Hindlimb muscle (tissue), 1 donor: ENCODE results near the gene CORO7. TPM values are rescaled to one million over a fixed set of nuclear protein-coding genes. Genes with fewer than 3 reads are reported as not detected.

Experiments used
- DNase-seq: peaks from one replicate; pipeline ENCODE4 v3.0.0-alpha.2; 2013
- polyA plus RNA-seq: library from polyadenylated mRNA; unstranded; fragments of 120-200 nt; gene quantifications from one replicate; pipeline ENCODE4 v1.2.1, GENCODE V29; 2013; ENCODE audit not compliant: insufficient read length

The CORO7 gene
- polyA plus RNA-seq, 1 donor: 26.1 TPM

GRCh38 chr16:4320571-4321137 lies 95.7 kb downstream of the CORO7 start:
- DNase-seq: no peak

- DNase-seq: no peak
These were observed 96.7 kb downstream of the CORO7 start for GRCh38 chr16:4319454-4320421.

- DNase-seq: no peak
These were observed 97.4 kb downstream of the CORO7 start for GRCh38 chr16:4318967-4319366.

- no peak for DNase-seq
These were observed 97.9 kb downstream of the CORO7 start for GRCh38 chr16:4318451-4318910.

- no peak for DNase-seq
These were observed 98.6 kb downstream of the CORO7 start for GRCh38 chr16:4317532-4318450.

GRCh38 chr16:4316864-4317531 lies 99.4 kb downstream of the CORO7 start:
- DNase-seq: no peak

GRCh38 chr16:4316108-4316863 lies 100.1 kb downstream of the CORO7 start:
- no peak for DNase-seq

GRCh38 chr16:4315186-4316107 lies 100.9 kb downstream of the CORO7 start, which contains the start of gene GLIS2:
Gene GLIS2 (plus strand): TSS chr16:4316067. CDS start chr16:4332281, 16,214 bp downstream.
- DNase-seq: peak; percentile 88

- no peak for DNase-seq
These were observed 101.7 kb downstream of the CORO7 start for GRCh38 chr16:4314532-4315185.

- no peak for DNase-seq
These were observed 102.5 kb downstream of the CORO7 start for GRCh38 chr16:4313563-4314531.

GRCh38 chr16:4309833-4310266 lies 106.5 kb downstream of the CORO7 start:
- DNase-seq: no peak

GRCh38 chr16:4309102-4309832 lies 107.1 kb downstream of the CORO7 start:
- DNase-seq: no peak

- DNase-seq: peak; percentile 90
These were observed 109.0 kb downstream of the CORO7 start for GRCh38 chr16:4307215-4308037.

GRCh38 chr16:4306470-4307214 lies 109.8 kb downstream of the CORO7 start:
- DNase-seq: no peak
